ENCODE measurements around the gene RPEL1.
"Not testable (repeated sequence)": the region's sequence is repeated elsewhere in the genome, so short reads cannot be mapped to it uniquely, and the experiment has no call there.

RPEL1 gene

GRCh38 chr10:103203466-103203865 is 42.2 kb upstream of the RPEL1 start:
- H3K4me3 ChIP-seq (ENCODE audit: control insufficient read depth, low read depth, low read length), result no peak overlapping the region
- TF ChIP-seq CTCF (conservative IDR thresholded peaks at IDR 0.05; ENCODE audit: control insufficient read depth, insufficient read depth, low read depth, low read length), result no peak
- DNase-seq (ENCODE audit: low read depth), result no peak

- no peak for DNase-seq (ENCODE audit: low read depth)
- H3K4me3 ChIP-seq (ENCODE audit: control insufficient read depth, low read depth, low read length), result no peak overlapping the region
- no peak for TF ChIP-seq CTCF (conservative IDR thresholded peaks at IDR 0.05; ENCODE audit: control insufficient read depth, insufficient read depth, low read depth, low read length)
Measured at GRCh38 chr10:103204353-103205255, 41.1 kb upstream of the RPEL1 start.

GRCh38 chr10:103205401-103205800 is 40.3 kb upstream of the RPEL1 start:
- DNase-seq (ENCODE audit: low read depth); H3K4me3 ChIP-seq (ENCODE audit: control insufficient read depth, low read depth, low read length): not testable (repeated sequence)

- not testable (repeated sequence) for H3K4me3 ChIP-seq (ENCODE audit: control insufficient read depth, low read depth, low read length); DNase-seq (ENCODE audit: low read depth)
Measured at GRCh38 chr10:103206715-103207114, 39.0 kb upstream of the RPEL1 start.

- DNase-seq (ENCODE audit: low read depth), result no peak
- no peak for TF ChIP-seq CTCF (conservative IDR thresholded peaks at IDR 0.05; ENCODE audit: control insufficient read depth, insufficient read depth, low read depth, low read length)
- no peak overlapping the region for H3K4me3 ChIP-seq (ENCODE audit: control insufficient read depth, low read depth, low read length)
Measured at GRCh38 chr10:103207141-103207540, 38.5 kb upstream of the RPEL1 start.

- H3K4me3 ChIP-seq (ENCODE audit: control insufficient read depth, low read depth, low read length); DNase-seq (ENCODE audit: low read depth): not testable (repeated sequence)
Measured at GRCh38 chr10:103207643-103208042, 38.0 kb upstream of the RPEL1 start.

GRCh38 chr10:103210262-103210661 is 35.4 kb upstream of the RPEL1 start:
- not testable (repeated sequence) for H3K4me3 ChIP-seq (ENCODE audit: control insufficient read depth, low read depth, low read length); DNase-seq (ENCODE audit: low read depth)

- TF ChIP-seq CTCF (conservative IDR thresholded peaks at IDR 0.05; ENCODE audit: control insufficient read depth, insufficient read depth, low read depth, low read length), result no peak
- no peak overlapping the region for H3K4me3 ChIP-seq (ENCODE audit: control insufficient read depth, low read depth, low read length)
- no peak for DNase-seq (ENCODE audit: low read depth)
Measured at GRCh38 chr10:103215601-103216000, 30.1 kb upstream of the RPEL1 start.

- DNase-seq (ENCODE audit: low read depth); H3K4me3 ChIP-seq (ENCODE audit: control insufficient read depth, low read depth, low read length): not testable (repeated sequence)
Measured at GRCh38 chr10:103216362-103216761, 29.3 kb upstream of the RPEL1 start.
